ENCODE results near the gene ESRRA.

Gene ESRRA

DNA sequence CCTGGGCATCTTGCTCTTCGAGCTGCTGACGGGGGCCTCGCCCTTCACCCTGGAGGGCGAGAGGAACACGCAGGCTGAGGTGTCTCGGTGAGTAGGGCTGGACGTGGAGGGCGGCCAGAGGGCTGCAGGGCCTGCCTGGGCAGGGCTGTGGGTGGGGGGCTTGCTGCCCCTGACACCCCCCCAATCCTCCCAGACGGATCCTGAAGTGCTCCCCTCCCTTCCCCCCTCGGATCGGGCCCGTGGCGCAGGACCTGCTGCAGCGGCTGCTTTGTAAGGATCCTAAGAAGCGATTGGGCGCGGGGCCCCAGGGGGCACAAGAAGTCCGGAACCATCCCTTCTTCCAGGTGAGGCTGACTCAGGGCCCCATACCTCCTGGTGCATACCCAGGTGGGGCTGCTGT is 56.3 kb downstream of the ESRRA start:
- DNase-seq (ENCODE audit: low read depth, low spot score) = no peak
- no peak overlapping the region for H3K4me3 ChIP-seq (ENCODE audit: low read depth, low read length)
- TF ChIP-seq, protein P1, sequence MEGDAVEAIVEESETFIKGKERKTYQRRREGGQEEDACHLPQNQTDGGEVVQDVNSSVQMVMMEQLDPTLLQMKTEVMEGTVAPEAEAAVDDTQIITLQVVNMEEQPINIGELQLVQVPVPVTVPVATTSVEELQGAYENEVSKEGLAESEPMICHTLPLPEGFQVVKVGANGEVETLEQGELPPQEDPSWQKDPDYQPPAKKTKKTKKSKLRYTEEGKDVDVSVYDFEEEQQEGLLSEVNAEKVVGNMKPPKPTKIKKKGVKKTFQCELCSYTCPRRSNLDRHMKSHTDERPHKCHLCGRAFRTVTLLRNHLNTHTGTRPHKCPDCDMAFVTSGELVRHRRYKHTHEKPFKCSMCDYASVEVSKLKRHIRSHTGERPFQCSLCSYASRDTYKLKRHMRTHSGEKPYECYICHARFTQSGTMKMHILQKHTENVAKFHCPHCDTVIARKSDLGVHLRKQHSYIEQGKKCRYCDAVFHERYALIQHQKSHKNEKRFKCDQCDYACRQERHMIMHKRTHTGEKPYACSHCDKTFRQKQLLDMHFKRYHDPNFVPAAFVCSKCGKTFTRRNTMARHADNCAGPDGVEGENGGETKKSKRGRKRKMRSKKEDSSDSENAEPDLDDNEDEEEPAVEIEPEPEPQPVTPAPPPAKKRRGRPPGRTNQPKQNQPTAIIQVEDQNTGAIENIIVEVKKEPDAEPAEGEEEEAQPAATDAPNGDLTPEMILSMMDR (IDR thresholded peaks at IDR 0.05; ENCODE audit: low read depth, low read length) = no peak
- in situ Hi-C loops (cut with HindIII; ENCODE audit: low sequenced_read_pairs) = no loop called here

DNA sequence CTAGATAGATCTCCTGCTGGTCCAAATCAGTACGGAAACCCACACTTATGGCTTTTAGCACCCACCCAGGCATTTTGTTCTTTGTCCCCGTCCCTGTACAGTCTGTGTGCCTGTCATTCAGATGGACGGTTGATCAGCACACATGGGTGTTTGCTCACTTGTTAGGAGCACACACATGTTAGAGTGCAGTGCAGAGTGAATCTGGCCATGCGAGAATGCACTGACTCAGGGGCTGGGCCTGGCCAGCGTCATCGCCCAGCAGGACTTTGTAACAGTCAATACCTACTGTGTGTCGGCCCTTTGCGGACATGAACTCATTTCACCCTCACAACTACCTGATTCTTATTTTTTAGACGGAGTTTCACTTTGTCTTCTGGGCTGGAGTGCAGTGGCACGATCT is 57.0 kb downstream of the ESRRA start:
- in situ Hi-C loops (cut with HindIII; ENCODE audit: low sequenced_read_pairs) = no loop called here
- DNase-seq (ENCODE audit: low read depth, low spot score) = no peak
- H3K4me3 ChIP-seq (ENCODE audit: low read depth, low read length) = no peak overlapping the region
- TF ChIP-seq, protein P1 (IDR thresholded peaks at IDR 0.05; ENCODE audit: low read depth, low read length) = no peak

DNA sequence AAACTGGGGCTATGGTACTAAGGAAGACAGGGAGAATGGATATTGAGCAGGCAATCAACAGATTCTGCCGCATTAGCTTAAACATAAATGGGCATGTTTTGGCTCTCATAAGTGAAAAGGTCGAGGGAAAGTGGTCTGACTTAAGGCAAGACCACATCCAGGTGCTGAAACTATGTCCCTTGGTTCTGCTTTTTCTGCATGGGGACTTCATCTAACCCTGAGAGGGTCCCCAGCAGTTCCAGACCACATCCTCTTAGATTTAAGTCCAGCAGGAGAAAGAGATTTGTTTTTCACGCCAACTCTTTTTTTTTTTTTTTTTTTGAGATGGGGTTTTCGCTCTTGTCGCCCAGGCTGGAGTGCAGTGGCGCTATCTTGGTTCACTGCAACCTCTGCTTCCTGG is 59.1 kb downstream of the ESRRA start:
- in situ Hi-C loops (cut with HindIII; ENCODE audit: low sequenced_read_pairs) = no loop called here
- DNase-seq (ENCODE audit: low read depth, low spot score) = no peak
- H3K4me3 ChIP-seq (ENCODE audit: low read depth, low read length) = no peak overlapping the region
- TF ChIP-seq, protein P1 (IDR thresholded peaks at IDR 0.05; ENCODE audit: low read depth, low read length) = no peak

DNA sequence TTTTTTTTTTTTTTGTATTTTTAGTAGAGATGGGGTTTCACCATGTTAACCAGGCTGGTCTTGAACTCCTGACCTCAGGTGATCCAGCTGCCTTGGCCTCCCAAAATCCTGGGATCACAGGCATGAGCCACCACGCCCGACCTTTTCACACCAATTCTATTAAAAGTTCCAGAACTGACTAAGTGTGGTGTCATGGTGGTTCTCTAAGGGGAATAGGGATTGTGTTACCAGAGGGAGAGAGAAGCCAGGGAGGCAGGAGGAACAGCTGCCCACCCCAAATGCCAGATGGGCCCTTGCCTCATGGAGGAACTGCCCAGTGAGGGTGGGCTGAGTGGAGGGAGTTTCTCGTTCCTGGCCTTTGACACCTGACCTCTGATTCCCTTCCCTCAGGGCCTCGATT is 59.6 kb downstream of the ESRRA start:
- H3K4me3 ChIP-seq (ENCODE audit: low read depth, low read length) = no peak overlapping the region
- in situ Hi-C loops (cut with HindIII; ENCODE audit: low sequenced_read_pairs) = no loop called here
- TF ChIP-seq, protein P1 (IDR thresholded peaks at IDR 0.05; ENCODE audit: low read depth, low read length) = no peak
- DNase-seq (ENCODE audit: low read depth, low spot score) = no peak
